Fibroblast of lung (primary cell): ENCODE data around the gene CERK.

Experiments
- CTCF ChIP-seq, 2 donors: IDR thresholded peaks in 1 of 2; conservative IDR thresholded peaks in 1 of 2; 1 replicate in 1 of 2; 2 replicates in 1 of 2; pipeline ENCODE4 v1.5.1; 2011 to 2012; ENCODE audit warnings: low read length in 2 of 2, control low read depth in 1 of 2, inconsistent platforms in 1 of 2, low read depth in 1 of 2, mild to moderate bottlenecking in 1 of 2
- EZH2 ChIP-seq: IDR thresholded peaks from 2 replicates; pipeline ENCODE4 v1.5.1; 2012; ENCODE audit warnings: low read length, control low read depth, mild to moderate bottlenecking; ENCODE audit errors: missing control alignments

DNA sequence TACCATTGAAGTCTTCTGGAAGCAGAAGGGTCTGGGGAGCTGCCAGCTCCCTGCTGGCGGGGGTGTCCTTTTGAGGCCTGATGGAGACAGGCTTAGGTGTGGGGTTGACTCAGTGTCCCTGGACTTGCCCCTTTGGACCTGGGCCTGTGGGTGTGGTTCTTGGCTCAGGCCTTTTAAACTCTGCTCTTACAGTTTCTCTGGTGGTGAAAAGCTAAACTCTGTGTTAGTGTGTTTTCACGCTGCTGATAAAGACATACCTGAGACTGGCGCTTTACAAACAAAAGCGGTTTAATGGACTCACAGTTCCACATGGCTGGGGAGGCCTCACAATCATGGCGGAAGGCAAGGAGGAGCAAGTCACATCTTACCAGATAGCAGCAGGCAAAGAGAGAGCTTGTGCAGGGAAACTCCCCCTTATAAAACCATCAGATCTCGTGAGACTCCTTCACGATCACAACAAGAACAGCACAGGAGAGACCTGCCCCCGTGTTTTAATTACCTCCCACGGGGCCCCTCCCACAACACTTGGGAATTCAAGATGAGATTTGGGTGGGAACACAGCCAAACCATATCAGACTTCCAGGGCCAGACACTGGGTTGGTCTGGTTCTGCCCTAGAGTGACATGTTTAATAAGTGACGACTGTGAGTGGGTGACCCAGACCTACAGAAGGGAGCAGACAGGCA lies 91.4 kb downstream of the CERK start:
- TF ChIP-seq CTCF (conservative IDR thresholded peaks at IDR 0.05 in 1 of 2, IDR thresholded peaks at IDR 0.05 in 1 of 2; ENCODE audit: low read depth in 1 of 2, low read length in 2 of 2) (no peak), EZH2 (no peak)
